KMS-11 (cell line): ENCODE measurements around the gene MCOLN3.
A peak's percentile ranks its signal among the peaks of the same experiment; 100 is the strongest.

Experiments
- H2AFZ ChIP-seq: fragments of 200-600 bp; sonication (generic); 2 replicates; pipeline ENCODE4 v1.6.1; 2016; ENCODE audit warnings: antibody characterized with exemption, mixed run types, low read depth
- H3K27ac ChIP-seq: fragments of 200-600 bp; sonication (generic); 2 replicates; pipeline ENCODE4 v1.6.1; 2016; ENCODE audit warnings: mild to moderate bottlenecking, mixed run types
- H3K27me3 ChIP-seq: fragments of 200-600 bp; sonication (generic); 2 replicates; pipeline ENCODE4 v1.6.1; 2017; ENCODE audit warnings: mild to moderate bottlenecking, low read depth, mixed run types, moderate library complexity; ENCODE audit not compliant: insufficient read depth
- H3K36me3 ChIP-seq: fragments of 200-600 bp; sonication (generic); 2 replicates; pipeline ENCODE4 v1.6.1; 2017; ENCODE audit warnings: mild to moderate bottlenecking, mixed run types; ENCODE audit not compliant: insufficient read depth
- H3K4me1 ChIP-seq: fragments of 200-600 bp; sonication (generic); 2 replicates; pipeline ENCODE4 v1.6.1; 2016; ENCODE audit warnings: mild to moderate bottlenecking, low read depth, mixed run types; ENCODE audit not compliant: poor library complexity, severe bottlenecking
- H3K4me2 ChIP-seq: fragments of 200-600 bp; sonication (generic); 2 replicates; pipeline ENCODE4 v1.7.0; 2016; ENCODE audit warnings: mild to moderate bottlenecking, mixed run types
- H3K4me3 ChIP-seq: fragments of 200-600 bp; sonication (generic); IDR thresholded peaks from 2 replicates; pipeline ENCODE4 v1.6.1; 2017; ENCODE audit warnings: low read depth, low read length, mixed read lengths; ENCODE audit not compliant: insufficient read depth
- H3K79me2 ChIP-seq: fragments of 200-600 bp; sonication (generic); 2 replicates; pipeline ENCODE4 v1.6.1; 2016; ENCODE audit warnings: low read depth, mixed run types; ENCODE audit not compliant: insufficient read depth
- H3K9ac ChIP-seq: fragments of 200-600 bp; sonication (generic); 2 replicates; pipeline ENCODE4 v1.6.1; 2016; ENCODE audit warnings: mild to moderate bottlenecking, mixed run types
- H4K20me1 ChIP-seq: fragments of 200-600 bp; sonication (generic); 2 replicates; pipeline ENCODE4 v1.6.1; 2016; ENCODE audit warnings: mild to moderate bottlenecking, mixed run types; ENCODE audit not compliant: insufficient read depth
- CTCF ChIP-seq: fragments of 200-600 bp; sonication (generic); conservative IDR thresholded peaks from 2 replicates; pipeline ENCODE4 v1.6.1; 2017; ENCODE audit warnings: low read depth, mild to moderate bottlenecking, antibody characterized with exemption, low read length, moderate library complexity, mixed read lengths

The MCOLN3 gene

DNA sequence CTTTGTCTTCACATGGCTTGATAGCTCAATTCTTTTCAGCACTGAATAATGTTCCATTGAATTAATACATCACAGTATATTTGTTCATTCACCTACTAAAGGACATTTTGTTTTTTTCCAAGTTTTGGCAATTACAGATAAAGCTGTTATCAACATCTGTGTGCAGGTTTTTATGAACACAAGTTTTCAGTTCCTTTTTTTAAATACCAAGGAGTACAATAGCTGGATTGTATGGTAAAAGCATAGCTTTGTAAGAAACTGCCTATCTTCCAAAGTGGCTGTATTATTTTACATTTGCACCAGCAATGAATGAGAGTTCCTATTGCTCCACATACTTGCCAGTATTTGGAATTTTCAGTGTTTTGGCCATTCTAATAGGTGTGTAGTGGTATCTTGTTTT lies 46.6 kb downstream of the MCOLN3 start:
- no peaks in the 10 kb centered on the region for H3K79me2 ChIP-seq
- H4K20me1 ChIP-seq: no peaks in the 10 kb centered on the region
- no peaks in the 10 kb centered on the region for H3K4me1 ChIP-seq
- no peak overlapping the region for H2AFZ ChIP-seq
- no peak for TF ChIP-seq CTCF
- no peak overlapping the region for H3K4me3 ChIP-seq
- H3K27me3 ChIP-seq: no peaks in the 10 kb centered on the region
- H3K4me2 ChIP-seq: no peak overlapping the region
- no peaks in the 10 kb centered on the region for H3K36me3 ChIP-seq
- H3K27ac ChIP-seq: no peak overlapping the region
- no peak overlapping the region for H3K9ac ChIP-seq

DNA sequence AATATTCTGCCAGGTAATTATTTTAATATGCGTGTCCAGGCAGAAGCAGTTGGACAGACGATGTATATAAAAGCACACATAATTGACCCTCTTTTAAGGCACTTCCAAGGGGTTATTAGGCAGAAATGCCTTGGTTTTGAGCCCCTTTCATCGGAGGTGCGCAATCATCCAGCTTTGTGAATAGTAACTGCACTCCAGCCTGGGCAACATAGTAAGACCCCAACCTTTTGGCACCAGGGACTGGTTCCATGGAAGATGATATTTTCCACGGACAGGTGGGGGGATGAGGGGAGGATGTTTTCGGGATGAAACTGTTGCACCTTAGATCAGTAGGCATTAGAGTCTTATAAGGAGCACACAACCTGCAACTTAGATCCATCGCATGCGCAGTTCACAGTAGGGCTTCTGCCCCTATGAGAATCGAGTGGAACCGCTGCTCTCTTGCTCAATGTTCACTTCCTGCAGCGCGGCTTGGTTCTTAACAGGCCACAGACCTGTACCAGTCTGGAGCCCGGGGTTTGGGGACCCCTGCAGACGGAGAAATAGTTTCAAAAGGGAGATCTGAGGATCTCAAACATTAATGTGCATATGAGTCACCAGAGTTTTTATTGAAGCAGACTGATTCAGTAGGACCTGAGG lies 49.5 kb downstream of the MCOLN3 start:
- Histone ChIP-seq H3K4me1 (peaks cover 4% of the 10 kb centered on the region), H3K27me3 (no peaks in the 10 kb centered on the region), H3K4me3 (no peak overlapping the region)

GRCh38 chr1:84997667-84998600 lies 50.4 kb downstream of the MCOLN3 start:
- Histone ChIP-seq H2AFZ (peak overlapping the region; percentile 38; the same call in 1 of the 2 replicates), H3K27me3 (no peaks in the 10 kb centered on the region), H3K4me1 (peaks cover 4% of the 10 kb centered on the region), H3K4me3 (peak overlapping the region; percentile 1), H3K9ac (no peak overlapping the region), H3K4me2 (peak overlapping the region; percentile 36; the same call in 1 of the 2 replicates), H3K36me3 (no peaks in the 10 kb centered on the region), H3K27ac (no peak overlapping the region), H3K79me2 (no peaks in the 10 kb centered on the region), H4K20me1 (no peaks in the 10 kb centered on the region)
- TF ChIP-seq CTCF: no peak

More for the DNA sequence above, 49.5 kb downstream of the MCOLN3 start:
- no peak overlapping the region for H3K4me2 ChIP-seq
- H4K20me1 ChIP-seq: no peaks in the 10 kb centered on the region
- H3K27ac ChIP-seq: no peak overlapping the region
- no peak overlapping the region for H2AFZ ChIP-seq
- no peaks in the 10 kb centered on the region for H3K36me3 ChIP-seq
- no peak for TF ChIP-seq CTCF
- H3K79me2 ChIP-seq: no peaks in the 10 kb centered on the region
- H3K9ac ChIP-seq: no peak overlapping the region

DNA sequence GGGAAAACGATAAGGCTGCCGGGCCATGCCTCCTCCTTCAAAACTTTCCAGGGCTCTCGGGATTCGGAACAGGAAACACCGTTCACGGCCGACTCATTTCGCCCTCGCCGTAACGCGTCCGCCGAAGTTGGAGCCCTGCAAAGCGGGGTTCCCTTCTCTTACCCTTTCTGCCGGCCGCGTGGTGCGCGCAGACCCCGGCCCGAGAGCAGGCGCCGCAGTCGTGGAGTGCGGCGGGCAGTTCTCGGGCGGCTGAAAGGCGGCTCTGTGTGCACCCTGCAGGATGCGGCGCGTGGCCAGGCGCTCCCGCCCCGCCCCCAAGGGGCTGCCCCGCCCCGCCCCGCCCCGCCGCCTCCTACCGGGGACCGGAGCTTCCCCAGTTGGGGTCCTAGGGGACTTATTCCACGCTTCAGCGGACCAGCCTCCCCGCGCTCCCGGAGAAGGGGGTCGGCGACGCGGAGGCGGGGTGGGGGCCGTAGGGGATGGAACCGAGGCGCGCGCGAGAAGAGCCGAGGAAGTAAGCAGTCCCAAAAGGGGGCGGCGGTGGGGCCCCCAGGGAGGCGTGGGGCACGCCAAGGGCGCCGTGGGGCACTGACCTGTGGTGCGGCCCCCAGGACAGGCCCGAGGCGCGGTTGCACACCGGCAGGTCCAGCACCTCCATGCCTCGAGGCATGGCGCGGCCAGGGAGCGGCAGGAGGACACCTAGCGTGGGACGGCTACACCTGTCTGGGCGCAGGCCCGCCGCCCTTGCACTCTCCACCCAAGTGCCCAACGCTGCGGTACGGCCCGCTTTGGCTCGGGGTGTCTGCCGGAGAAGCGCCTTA lies 51.2 kb downstream of the MCOLN3 start, which contains the start of gene MCOLN2:
Gene MCOLN2 (minus strand): TSS at position 268 of the 821 bp plus-strand sequence. CDS start 241 bp downstream, at position 27.
- Histone ChIP-seq H3K27me3 (no peaks in the 10 kb centered on the region), H3K4me3 (peak within 1 kb of the TSS; percentile 58), H3K27ac (no peak within 1 kb of the TSS), H2AFZ (peak within 1 kb of the TSS; percentile 87), H3K79me2 (no peaks in the 10 kb centered on the region), H3K9ac (peak within 1 kb of the TSS; percentile 49; the same call in 1 of the 2 replicates), H3K4me2 (peak within 1 kb of the TSS; percentile 51), H4K20me1 (no peaks in the 10 kb centered on the region), H3K36me3 (no peaks in the 10 kb centered on the region), H3K4me1 (peaks cover 4% of the 10 kb centered on the region)
- TF ChIP-seq CTCF: no peak
